ENCODE results near the gene LRCH1.

The LRCH1 gene

DNA sequence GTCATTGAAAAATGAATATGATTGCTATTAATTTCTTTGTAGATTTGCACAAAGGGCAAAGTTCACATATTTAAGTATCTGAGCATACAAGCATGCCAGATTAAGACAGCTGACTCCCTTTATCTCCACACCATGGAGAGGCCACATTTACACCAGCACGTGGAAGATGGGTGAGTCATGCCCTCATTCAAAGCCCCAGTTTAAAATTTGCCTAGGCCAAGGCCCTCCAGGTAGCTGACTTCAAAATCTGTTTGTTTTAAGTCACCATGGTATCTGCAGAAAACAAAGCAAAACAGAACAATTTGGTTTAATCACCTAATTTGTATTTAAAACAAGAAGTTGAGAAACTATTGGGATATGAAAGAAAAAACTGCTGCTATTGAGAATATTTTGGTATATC lies 134.8 kb downstream of the LRCH1 start:
- DNase-seq (ENCODE audit: low read depth in 2 of 3, low spot score in 1 of 3) = no peak

DNA sequence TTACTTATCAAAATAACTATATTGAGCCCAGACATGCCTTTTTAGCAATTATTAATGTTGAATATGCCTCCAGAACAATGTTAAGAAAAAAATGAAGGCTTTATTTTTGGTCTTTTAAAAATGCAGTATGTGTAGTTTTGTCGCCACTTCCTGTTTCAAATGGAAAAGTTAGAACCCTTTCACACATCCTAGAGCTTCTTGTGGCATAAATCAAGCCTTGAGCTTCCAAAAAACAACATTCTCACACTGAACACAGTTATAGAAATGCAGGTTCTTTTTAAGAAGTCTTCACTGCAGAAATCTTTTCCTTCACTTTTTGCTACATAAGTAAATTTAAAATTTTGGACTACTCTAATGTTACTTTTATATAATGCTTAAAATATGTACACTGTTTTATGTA lies 135.3 kb downstream of the LRCH1 start:
- DNase-seq (ENCODE audit: low read depth in 2 of 3, low spot score in 1 of 3) = no peak

DNA sequence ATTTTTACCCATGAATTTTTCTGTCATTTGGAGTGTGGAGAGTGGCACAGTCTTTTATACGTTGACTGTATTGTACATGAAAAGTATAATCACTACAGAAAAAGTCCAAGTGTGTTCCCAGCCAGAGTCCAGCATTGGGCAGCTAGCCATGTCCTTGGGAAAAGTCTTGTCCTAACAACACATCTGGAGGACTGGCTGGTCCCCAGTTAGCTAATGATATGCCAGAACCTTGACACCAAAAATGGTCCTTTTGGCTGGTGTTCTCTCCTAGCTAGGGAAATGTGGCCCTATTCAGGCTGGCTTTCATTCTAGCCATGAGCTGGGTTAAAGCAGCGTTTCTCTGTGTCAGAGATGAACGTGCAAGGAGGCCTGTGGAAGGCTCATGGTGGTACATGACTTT lies 145.0 kb downstream of the LRCH1 start:
- DNase-seq (ENCODE audit: low read depth in 2 of 3, low spot score in 1 of 3) = no peak

DNA sequence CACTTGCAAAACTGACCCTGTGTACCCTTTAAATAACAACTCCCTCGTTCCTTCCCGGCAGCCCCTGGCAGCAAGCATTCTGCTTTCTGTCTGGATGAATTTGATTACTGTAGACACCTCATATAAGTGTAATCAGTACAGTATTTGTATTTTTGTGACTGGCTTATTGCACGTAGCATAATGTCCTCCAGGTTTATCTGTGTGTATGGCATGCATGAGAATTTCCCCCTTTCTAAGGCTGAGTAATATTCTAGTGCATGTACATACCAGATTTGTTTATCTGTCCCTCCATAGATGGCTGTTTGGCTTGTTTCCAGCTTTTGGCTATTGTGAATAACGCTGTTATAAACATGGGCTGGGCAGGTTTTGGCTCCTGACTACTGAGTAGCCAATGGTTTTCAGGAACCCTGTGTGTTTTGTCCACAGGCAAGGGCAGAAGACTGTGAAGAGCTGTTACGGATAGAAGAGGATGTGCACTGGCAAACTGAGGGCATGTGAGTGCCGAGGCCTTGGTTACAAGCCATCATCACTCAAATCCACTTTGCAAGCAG lies 146.0 kb downstream of the LRCH1 start:
- DNase-seq (ENCODE audit: low read depth in 2 of 3, low spot score in 1 of 3) = no peak

DNA sequence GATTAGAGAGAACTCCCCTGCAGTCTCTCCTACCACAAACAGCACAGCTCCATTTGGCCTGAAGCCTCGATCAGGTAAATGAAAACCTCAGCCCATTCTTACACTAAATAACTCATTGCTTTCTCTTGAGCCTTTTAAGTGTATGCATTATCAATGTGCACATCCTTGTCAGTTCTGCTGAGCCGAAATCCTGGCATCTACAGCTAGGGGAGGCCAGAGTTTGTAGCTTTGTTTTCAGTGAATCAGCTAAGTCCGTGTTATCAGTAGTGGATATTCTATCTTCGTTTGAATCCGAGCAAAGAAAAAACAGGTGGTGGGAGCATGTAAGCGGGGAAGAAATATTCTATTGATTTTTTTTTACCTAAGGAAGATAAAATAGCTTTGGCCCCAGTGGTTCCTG lies 159.6 kb downstream of the LRCH1 start:
- no peak for DNase-seq (ENCODE audit: low read depth in 2 of 3, low spot score in 1 of 3)

DNA sequence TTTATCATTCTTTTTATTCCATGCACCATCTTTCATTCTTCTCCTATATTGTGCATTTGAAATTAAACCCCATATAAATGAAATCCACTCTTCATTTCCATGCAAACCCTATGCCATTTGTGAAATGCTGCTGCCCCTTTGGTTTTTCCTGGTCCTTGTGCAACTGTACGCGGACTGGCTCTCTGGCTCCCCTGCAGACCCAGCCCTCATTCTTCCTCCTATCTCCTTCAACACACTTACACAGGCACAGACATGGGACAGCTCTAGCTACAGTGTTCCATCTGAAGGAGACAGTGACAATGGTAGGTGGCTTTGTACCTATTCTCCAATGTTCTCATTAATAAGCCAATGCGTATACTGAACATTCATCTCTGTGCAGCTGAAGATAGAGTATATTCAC lies 162.4 kb downstream of the LRCH1 start:
- no peak for DNase-seq (ENCODE audit: low read depth in 2 of 3, low spot score in 1 of 3)

DNA sequence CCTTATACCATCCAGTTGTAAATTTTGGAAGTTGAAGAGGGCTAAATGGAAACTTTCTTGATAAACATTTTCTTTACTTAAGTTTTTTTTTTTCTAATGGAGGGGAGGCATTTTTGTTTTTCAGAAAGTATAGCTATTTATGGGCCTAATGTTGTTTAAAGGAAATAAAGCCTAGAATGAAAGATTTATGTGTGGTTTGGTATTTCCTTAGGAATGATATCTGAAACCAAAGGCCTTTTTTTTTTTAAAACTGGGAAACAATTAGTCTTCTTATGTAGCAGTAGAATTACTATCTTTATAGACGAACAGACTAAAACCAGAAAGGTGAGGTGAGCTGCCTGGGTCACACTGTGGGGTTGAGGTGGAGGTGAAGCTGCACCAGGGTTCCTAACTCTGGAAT lies 163.9 kb downstream of the LRCH1 start:
- DNase-seq (ENCODE audit: low read depth in 2 of 3, low spot score in 1 of 3) = no peak

DNA sequence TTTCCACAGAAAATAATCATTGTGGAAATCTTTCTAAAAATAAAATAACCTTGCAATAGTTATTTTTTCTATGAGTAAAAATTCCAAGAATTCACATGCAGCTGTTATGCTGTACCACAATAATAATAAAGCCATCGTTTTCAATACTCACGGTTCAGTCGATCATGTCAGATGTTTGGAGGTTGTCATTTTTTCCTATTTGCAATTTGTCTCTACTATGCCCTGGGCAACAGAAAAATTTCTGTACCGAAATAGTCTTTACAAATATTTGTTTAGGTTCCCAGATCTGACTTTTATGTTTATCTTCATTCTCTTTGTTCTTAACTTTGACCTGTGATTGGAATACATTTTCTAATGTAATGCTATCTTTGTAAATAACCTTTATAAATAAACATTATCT lies 164.3 kb downstream of the LRCH1 start:
- DNase-seq (ENCODE audit: low read depth in 2 of 3, low spot score in 1 of 3) = no peak

DNA sequence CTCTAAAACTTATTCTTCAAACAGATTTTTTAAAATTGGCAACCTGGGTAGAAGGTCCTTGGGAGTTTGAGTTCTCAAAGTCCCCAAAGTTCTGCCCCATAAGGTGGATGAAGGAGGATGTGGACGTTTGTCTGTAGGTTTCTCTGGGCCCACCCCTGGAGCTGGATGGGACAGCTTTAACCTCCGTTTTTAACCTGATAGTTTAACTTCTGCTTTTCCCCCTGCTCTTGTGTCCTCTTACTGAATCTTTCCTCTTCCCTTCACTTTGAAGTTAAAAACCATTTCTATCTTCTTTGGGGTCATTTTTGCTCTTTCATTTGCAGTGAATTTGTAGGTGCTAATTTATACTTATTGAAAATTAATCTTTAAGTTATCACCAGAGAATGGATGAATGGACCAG lies 164.9 kb downstream of the LRCH1 start:
- no peak for DNase-seq (ENCODE audit: low read depth in 2 of 3, low spot score in 1 of 3)

DNA sequence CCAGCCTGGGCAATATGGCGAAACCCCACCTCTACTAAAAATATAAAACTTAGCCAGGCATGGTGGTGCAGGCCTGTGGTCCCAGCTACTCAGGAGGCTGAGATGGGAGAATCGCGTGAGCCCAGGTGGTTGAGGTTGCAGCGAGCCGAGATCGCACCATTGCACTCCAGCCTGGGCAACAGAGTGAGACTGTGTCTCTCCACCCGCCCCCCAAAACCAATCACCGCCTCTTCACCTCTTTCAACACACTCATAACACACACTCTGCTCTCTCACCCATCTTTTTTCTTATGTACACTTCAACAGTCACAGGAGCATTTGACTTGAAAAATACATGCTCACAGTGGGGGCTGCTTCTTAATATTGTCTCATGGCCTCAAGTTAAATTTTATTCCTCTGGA lies 167.2 kb downstream of the LRCH1 start:
- no peak for DNase-seq (ENCODE audit: low read depth in 2 of 3, low spot score in 1 of 3)

DNA sequence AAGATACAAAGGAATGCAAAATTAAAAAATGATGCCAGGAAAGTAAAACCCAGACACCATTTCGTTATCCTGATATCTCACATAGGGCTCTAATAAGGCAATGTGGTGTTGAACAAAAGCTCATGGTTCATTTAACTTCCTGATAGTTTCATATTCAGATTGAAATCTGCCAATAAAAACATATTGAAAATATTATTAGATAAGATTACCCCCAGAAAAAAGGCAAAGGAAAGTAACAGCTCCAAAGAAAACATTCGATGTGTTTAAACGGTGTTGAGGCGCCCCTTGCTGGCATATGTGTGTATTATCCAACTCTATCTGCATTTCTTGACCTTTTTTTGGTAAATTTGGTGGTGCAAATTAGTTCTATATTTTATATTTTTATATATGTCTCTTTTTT lies 168.1 kb downstream of the LRCH1 start:
- peak; percentile 1 to 15 (median 10) for DNase-seq (ENCODE audit: low read depth in 2 of 3, low spot score in 1 of 3)

DNA sequence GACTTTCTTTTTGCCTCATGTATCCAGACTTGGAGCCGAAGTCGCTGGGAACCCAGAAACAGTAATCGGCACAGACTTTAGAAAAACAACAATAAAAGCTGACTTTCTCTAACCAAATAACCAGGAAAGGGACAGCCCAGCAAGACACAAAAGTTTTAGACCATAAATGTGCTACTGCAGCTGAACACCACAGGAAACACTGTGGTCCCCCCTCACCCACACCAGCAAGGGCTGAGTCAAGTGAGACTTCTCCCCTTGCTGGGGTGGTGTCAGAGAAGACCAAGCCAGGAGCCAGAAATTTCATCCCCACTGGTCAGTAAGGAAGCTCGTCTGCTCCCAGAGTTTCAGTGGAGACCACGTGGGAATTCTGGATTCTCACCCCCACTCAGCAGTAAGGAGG lies 173.4 kb downstream of the LRCH1 start:
- no peak for DNase-seq (ENCODE audit: low read depth in 2 of 3, low spot score in 1 of 3)

DNA sequence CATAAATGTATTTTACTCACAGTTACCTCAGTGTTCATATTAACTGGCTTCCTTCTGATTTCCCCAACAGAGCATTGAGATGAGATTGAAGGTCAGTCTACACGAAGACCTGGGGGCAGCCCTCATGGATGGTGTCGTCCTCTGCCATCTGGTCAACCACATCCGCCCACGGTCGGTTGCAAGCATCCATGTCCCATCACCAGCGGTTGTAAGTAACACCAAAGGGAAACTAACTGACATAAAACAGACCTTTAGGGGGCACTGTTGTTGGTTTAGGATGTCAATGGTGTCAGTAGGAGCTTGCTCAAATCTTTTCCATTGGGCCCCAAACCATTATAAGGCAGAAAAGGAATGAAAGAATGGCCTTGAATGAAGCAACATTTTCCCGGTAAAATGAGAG lies 175.8 kb downstream of the LRCH1 start:
- peak in 1 of 3 donors; percentile 35 for DNase-seq (ENCODE audit: low read depth in 2 of 3, low spot score in 1 of 3)

DNA sequence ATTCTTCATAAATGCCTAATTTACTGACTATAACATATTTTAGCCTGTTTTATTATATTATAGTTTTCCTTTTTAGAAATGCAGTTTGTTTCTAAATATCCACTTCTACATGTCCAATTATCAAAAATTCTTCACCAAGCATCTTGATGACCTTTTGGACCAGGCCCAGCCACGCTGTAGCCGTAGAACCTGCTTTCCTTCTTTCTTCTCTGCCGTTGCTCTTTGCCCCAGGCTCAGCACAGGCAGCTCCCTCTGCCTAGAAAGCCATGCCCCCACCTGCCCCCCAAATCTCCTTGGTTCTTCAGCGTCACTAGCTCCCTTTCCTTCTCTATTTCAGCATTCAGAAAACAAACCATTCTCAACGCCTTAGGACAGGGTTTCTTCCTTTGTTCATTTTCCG lies 178.6 kb downstream of the LRCH1 start:
- DNase-seq (ENCODE audit: low read depth in 2 of 3, low spot score in 1 of 3) = no peak

DNA sequence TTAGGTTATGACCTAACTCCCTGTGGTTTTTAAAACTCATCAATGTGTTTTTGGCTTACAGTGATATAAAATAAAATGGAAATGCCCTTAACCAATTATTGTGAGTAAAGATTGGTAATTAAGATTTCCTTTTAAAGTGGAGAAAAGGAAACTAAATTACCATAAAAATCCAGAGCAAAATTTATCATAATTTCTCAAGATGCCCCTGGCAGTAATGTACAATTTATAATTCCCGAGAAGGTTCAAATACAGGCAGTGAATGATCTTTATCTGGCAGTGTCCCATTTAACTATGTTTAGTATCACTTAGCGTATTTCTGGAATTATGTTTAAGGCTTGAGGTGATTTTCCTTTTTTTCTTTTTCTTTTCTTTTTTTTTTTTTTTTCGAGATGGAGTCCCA lies 182.5 kb downstream of the LRCH1 start:
- DNase-seq (ENCODE audit: low read depth in 2 of 3, low spot score in 1 of 3) = no peak

DNA sequence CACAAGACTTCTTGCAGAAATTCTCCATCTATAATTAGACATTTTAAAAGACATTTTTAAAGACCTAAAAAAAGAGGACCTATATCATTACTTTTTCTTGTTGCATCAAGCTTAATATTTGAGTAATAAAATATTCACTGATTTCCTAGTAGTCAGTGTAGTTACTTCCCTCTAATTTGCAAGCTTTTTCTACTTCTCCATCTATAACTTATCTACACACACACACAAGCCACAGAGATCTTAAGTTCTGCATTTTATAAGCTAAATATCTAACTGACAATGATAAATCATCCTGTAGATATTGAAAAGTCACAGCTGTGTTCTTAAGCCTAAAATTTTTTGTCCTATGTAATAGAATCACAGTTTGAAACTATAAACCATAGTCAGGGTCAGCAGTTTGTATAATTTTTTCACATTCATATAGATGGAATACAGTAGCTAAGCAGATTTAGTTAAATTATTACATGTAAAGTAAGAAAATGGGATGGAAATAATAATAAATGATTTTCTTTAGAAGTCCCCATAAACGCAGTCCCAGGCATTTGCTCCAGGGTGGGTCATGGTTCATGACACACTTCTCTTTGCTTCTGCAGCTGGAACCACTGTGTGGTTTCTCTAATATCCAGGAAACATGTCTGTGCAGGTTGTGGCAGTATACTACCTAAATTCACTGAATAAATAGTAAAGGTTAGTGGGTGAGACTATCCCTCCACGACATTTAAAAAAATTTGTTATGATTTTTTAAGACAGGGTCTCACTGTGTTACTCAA lies 183.8 kb downstream of the LRCH1 start:
- DNase-seq (ENCODE audit: low read depth in 2 of 3, low spot score in 1 of 3) = no peak

DNA sequence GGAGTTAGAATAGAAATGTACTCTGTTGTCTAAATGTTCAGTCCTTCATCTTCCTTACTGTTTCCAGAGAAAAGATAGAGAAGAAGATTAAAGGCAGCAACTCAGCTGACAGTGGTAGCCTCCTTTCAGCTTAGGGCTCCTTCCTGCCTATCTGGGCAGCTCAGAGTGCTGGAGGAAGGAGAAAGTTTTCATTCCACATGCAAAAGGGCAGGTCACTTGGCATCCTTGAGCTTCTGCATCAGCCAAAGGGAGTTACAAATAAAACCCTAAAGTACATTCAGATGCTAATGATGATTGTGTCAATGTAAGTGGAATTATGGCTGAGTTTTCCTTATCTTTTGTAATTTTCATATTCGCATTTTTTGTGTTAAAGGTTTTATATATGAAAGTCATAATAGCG lies 185.1 kb downstream of the LRCH1 start:
- DNase-seq (ENCODE audit: low read depth in 2 of 3, low spot score in 1 of 3) = no peak

DNA sequence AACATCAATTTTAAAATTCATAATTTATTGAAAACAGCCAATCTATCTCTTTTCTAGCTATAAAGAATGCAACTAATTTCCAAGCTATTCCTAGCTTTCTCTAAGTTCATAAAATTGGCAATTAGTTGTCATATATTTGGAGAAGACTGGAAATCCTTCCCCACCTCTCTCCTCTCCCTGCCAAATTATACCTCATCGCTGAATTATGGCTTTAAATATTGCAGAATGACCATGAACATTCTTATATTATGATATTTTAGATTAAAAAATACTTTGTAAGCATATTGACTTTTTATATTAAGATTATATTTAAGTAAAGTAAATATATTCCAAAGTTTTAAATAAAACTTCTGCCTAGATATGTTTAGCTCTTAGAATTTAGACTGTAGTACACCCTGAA lies 185.8 kb downstream of the LRCH1 start:
- DNase-seq (ENCODE audit: low read depth in 2 of 3, low spot score in 1 of 3) = no peak

DNA sequence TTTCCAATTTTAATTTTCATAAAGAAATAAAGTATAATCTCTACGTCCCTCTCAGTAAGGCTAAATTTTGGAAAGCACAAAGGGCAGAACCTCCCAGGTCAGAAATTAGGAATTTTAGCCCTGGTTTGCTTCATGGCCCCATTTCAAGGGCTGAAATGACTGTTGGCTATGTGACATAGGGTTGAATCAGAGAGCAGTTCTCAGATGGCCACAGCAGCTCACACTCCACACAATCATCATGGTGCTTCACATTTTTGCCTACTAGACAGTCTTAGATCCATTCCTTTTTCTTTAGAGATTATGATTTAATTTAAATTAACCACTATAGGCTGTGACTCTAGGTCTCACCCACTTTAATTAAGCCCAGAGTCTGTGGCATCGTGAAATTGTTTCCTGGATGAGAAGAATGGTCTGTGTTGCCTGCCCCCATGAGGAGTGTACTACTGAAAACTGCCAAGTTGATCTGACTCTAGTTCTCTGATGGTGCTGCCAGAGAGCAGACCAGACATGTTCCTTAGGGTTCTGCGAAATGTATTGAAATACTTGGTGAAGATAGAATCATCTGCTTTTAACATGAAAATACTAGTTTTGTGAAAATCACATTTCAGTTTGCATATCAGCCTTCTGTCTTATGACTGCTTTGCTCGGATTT lies 186.6 kb downstream of the LRCH1 start:
- no peak for DNase-seq (ENCODE audit: low read depth in 2 of 3, low spot score in 1 of 3)

DNA sequence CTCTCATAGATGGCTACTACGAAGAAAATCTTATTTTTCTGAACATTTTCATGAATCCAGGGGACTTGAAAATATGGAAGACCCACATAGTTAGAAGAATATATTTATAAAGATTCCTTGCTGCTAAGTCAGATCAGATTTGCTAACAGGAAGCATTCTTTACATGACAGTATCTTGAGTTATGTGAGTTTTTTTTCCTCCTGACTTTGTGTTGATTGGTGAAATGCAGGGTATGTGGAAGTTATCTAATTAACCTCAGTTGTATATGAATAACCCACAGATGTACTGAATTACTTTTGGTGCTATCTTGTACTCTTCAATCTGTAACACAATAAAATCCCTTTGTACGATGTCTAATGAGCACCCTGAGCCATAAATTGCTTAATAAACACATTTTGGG lies 190.2 kb downstream of the LRCH1 start:
- no peak for DNase-seq (ENCODE audit: low read depth in 2 of 3, low spot score in 1 of 3)

DNA sequence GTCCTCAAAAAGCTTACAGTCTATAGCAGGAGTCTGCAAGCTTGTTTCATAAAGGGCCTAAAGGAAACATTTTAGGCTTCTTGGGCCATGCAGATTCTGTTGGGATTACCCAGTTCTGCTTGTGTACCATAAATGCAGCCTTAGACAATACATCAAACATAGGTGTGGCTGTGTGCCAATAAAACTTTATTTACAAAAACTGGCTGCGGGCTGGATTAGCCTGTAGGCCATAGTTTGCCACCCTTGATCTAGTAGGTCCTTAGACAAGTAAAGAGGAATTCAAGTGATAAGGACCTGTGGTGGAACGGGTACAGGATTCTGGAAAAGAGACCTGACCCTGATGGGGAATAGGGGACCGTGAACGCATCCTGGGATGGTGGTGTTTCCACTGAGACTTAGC lies 192.1 kb downstream of the LRCH1 start:
- no peak for DNase-seq (ENCODE audit: low read depth in 2 of 3, low spot score in 1 of 3)

DNA sequence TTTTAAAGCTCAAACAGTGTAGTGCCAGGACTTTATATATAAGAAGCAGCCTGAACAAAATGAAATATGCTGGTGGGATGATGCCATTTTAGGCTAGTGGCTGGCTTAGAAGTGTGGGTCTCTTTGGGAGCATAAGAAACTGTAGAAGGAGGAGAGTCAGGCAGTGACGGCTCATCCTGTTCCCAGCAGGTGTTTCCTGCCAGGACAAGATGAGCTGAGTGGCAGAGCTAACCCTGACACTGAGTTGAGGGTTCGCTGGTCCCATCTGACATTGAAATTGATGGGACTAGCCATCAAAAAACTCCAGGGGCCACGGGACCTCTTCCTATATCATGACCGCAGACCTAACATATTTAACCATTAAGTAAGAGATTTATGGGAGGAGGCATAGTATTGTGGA lies 192.7 kb downstream of the LRCH1 start:
- no peak for DNase-seq (ENCODE audit: low read depth in 2 of 3, low spot score in 1 of 3)

Data from stimulated activated CD4-positive, alpha-beta T cell treated with anti-CD3 and anti-CD28 coated beads, Interleukin-12 subunit alpha, Interleukin-12 subunit beta, amount 100 ng/mL, for 48 hours (primary cell).